SU-DHL-6 (cell line): Measurements from ENCODE around the gene ZNF536.
"Not testable (repeated sequence)": the region's sequence is repeated elsewhere in the genome, so short reads cannot be mapped to it uniquely, and the experiment has no call there.

Source experiments
- H2AFZ ChIP-seq: fragments of 200-600 bp; sonication (generic); 2 replicates; pipeline ENCODE4 v1.6.1; 2014; ENCODE audit warnings: low read depth, mild to moderate bottlenecking, moderate library complexity, mixed read lengths, antibody characterized with exemption, low read length; ENCODE audit not compliant: severe bottlenecking
- H3F3A ChIP-seq: fragments of 200-600 bp; shearing (Covaris generic); 2 replicates; pipeline ENCODE4 v1.6.0; 2016; ENCODE audit warnings: antibody characterized with exemption, mild to moderate bottlenecking; ENCODE audit not compliant: insufficient read depth
- H3K27ac ChIP-seq: fragments of 200-600 bp; sonication (generic); 2 replicates; pipeline ENCODE4 v1.5.1; 2016; ENCODE audit warnings: low read depth, mild to moderate bottlenecking, low read length, moderate library complexity, mixed read lengths
- H3K27me3 ChIP-seq: fragments of 200-600 bp; sonication (generic), shearing (Covaris generic); 2 replicates; pipeline ENCODE4 v1.6.0; 2014; ENCODE audit warnings: mild to moderate bottlenecking, low read length
- H3K36me3 ChIP-seq: fragments of 200-600 bp; sonication (generic); 2 replicates; pipeline ENCODE4 v1.6.1; 2014; ENCODE audit warnings: mild to moderate bottlenecking, low read length, mixed read lengths
- H3K4me2 ChIP-seq: fragments of 300-600, 200-600 bp; shearing (Covaris generic), sonication (generic); 2 replicates; pipeline ENCODE4 v1.6.0; 2014; ENCODE audit warnings: low read length, low read depth, mild to moderate bottlenecking; ENCODE audit not compliant: poor library complexity, severe bottlenecking
- H3K4me3 ChIP-seq: fragments of 200-600 bp; sonication (generic); 2 replicates; pipeline ENCODE4 v1.5.1; 2014; ENCODE audit warnings: antibody characterized with exemption, low read length, mild to moderate bottlenecking, mixed read lengths; ENCODE audit not compliant: insufficient read depth, poor library complexity, severe bottlenecking
- H3K79me2 ChIP-seq: fragments of 200-600 bp; sonication (generic); 2 replicates; pipeline ENCODE4 v1.6.1; 2014; ENCODE audit warnings: mild to moderate bottlenecking, low read length, moderate library complexity; ENCODE audit not compliant: insufficient read depth
- H3K9ac ChIP-seq: fragments of 200-600 bp; sonication (generic); 2 replicates; pipeline ENCODE4 v1.7.0; 2014; ENCODE audit warnings: mild to moderate bottlenecking, low read length
- H3K9me2 ChIP-seq: fragments of 200-600 bp; sonication (generic); replicated peaks from 2 replicates; pipeline ENCODE4 v1.6.1; 2014; ENCODE audit warnings: low read length; ENCODE audit not compliant: insufficient read depth
- H3K9me3 ChIP-seq: fragments of 200-600 bp; sonication (generic); 2 replicates; pipeline ENCODE4 v1.6.1; 2014; ENCODE audit warnings: low read length, mixed read lengths; ENCODE audit not compliant: insufficient read depth
- H4K20me1 ChIP-seq: fragments of 200-600 bp; sonication (generic); 2 replicates; pipeline ENCODE4 v1.6.1; 2014; ENCODE audit warnings: low read depth, mild to moderate bottlenecking, antibody characterized with exemption, low read length, moderate library complexity, mixed read lengths
- EZH2phosphoT487 ChIP-seq: fragments of 200-600 bp; sonication (generic), shearing (Covaris generic); conservative IDR thresholded peaks from 2 replicates; pipeline ENCODE4 v1.6.1; 2018; ENCODE audit warnings: mild to moderate bottlenecking, antibody characterized with exemption, low read length, moderate library complexity, mixed read lengths
- TF ChIP-seq, protein P1 (sequence below): fragments of 200-600 bp; sonication (generic); IDR thresholded peaks from one replicate; pipeline ENCODE4 v1.5.1; 2017; ENCODE audit warnings: antibody characterized with exemption, mild to moderate bottlenecking, low read length, moderate library complexity; ENCODE audit not compliant: insufficient read depth, poor library complexity, severe bottlenecking

ZNF536 gene

DNA sequence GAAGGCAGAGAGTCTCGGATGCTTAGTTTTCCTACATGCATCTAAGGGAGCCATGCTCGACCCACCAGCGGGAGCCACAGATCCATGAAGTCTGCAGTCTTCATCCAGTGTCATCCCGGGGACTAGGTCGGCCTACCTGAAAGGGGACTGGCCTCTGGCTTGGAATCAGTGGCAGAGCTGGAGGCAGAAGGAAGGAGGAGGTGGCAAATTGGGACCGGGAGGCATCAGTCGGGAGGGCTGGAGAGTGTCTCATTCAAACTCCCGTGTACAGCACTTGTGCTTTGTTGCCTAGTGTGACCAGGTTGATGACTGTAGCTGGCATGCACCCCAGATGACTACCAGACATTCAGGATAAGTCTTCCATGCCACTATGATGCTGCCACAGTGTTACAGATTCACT, 26.5 kb upstream of the ZNF536 start:
- H2AFZ ChIP-seq, result no peak overlapping the region
- H3K36me3 ChIP-seq, result no peaks in the 10 kb centered on the region
- no peaks in the 10 kb centered on the region for H4K20me1 ChIP-seq
- no peaks in the 10 kb centered on the region for H3F3A ChIP-seq
- TF ChIP-seq, protein P1, sequence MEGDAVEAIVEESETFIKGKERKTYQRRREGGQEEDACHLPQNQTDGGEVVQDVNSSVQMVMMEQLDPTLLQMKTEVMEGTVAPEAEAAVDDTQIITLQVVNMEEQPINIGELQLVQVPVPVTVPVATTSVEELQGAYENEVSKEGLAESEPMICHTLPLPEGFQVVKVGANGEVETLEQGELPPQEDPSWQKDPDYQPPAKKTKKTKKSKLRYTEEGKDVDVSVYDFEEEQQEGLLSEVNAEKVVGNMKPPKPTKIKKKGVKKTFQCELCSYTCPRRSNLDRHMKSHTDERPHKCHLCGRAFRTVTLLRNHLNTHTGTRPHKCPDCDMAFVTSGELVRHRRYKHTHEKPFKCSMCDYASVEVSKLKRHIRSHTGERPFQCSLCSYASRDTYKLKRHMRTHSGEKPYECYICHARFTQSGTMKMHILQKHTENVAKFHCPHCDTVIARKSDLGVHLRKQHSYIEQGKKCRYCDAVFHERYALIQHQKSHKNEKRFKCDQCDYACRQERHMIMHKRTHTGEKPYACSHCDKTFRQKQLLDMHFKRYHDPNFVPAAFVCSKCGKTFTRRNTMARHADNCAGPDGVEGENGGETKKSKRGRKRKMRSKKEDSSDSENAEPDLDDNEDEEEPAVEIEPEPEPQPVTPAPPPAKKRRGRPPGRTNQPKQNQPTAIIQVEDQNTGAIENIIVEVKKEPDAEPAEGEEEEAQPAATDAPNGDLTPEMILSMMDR, result no peak
- no peak for TF ChIP-seq EZH2phosphoT487
- H3K4me2 ChIP-seq, result no peak overlapping the region
- no peaks in the 10 kb centered on the region for H3K9me3 ChIP-seq
- H3K9me2 ChIP-seq, result no peaks in the 10 kb centered on the region
- no peak overlapping the region for H3K9ac ChIP-seq
- H3K4me3 ChIP-seq, result no peak overlapping the region
- H3K27ac ChIP-seq, result no peak overlapping the region
- H3K79me2 ChIP-seq, result no peaks in the 10 kb centered on the region
- H3K27me3 ChIP-seq, result no peaks in the 10 kb centered on the region

DNA sequence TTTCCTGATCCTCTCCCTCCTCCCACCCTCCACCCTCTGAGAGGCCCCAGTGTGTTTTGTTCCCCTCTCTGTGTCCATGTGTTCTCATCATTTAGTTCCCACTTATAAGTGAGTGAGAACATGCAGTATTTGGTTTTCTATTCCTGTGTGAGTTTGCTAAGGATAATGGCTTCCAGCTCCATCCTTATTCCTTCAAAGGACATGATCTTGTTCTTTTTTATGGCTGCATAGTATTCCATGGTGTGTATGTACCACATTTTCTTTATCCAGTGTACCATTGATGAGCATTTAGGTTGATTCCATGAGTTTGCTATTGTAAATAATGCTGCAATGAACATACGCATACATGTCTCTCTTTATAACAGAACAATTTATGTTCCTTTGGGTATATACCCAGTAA, 25.7 kb upstream of the ZNF536 start:
- H3K9me3 ChIP-seq, H3F3A ChIP-seq, H3K36me3 ChIP-seq, H3K9ac ChIP-seq, H2AFZ ChIP-seq, H3K27me3 ChIP-seq, H3K79me2 ChIP-seq, H3K4me2 ChIP-seq, H4K20me1 ChIP-seq, H3K27ac ChIP-seq, H3K4me3 ChIP-seq, H3K9me2 ChIP-seq: not testable (repeated sequence)

DNA sequence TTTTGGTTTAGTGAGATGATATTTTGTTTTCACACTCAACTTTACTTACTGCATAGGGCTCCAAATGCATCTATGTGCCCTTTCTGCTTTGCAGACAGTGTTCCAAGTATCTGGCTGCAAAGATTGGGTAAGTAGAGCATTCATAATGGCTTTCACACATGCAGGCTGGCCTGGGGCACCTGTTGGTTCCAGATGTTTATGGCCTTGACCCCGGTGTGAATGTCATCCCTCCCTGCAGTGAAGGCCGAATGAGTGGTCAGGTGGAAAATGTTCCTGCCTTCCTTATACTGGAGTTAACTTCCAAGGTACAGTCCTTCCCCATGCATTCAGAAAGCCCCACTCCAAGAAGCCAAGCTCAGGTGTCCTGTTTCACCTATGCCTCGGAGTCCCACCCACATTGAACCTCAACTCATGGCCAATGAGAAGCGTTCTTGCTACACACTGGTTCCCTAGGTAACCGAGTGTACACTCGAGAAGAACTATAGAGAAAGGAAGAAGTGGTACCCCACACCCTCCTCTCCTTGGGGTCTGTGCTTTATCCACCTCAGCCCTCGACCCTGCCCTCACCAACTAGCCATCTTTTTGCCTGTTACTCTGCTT, 23.0 kb upstream of the ZNF536 start:
- TF ChIP-seq, protein P1, result no peak
- TF ChIP-seq EZH2phosphoT487, result no peak
- Histone ChIP-seq H4K20me1 (no peaks in the 10 kb centered on the region), H3F3A (no peaks in the 10 kb centered on the region), H3K79me2 (no peaks in the 10 kb centered on the region), H3K9ac (no peak overlapping the region), H3K4me2 (no peak overlapping the region), H3K27ac (no peak overlapping the region), H3K9me3 (no peaks in the 10 kb centered on the region), H3K9me2 (no peaks in the 10 kb centered on the region), H3K4me3 (no peak overlapping the region), H2AFZ (no peak overlapping the region), H3K27me3 (no peaks in the 10 kb centered on the region), H3K36me3 (no peaks in the 10 kb centered on the region)

DNA sequence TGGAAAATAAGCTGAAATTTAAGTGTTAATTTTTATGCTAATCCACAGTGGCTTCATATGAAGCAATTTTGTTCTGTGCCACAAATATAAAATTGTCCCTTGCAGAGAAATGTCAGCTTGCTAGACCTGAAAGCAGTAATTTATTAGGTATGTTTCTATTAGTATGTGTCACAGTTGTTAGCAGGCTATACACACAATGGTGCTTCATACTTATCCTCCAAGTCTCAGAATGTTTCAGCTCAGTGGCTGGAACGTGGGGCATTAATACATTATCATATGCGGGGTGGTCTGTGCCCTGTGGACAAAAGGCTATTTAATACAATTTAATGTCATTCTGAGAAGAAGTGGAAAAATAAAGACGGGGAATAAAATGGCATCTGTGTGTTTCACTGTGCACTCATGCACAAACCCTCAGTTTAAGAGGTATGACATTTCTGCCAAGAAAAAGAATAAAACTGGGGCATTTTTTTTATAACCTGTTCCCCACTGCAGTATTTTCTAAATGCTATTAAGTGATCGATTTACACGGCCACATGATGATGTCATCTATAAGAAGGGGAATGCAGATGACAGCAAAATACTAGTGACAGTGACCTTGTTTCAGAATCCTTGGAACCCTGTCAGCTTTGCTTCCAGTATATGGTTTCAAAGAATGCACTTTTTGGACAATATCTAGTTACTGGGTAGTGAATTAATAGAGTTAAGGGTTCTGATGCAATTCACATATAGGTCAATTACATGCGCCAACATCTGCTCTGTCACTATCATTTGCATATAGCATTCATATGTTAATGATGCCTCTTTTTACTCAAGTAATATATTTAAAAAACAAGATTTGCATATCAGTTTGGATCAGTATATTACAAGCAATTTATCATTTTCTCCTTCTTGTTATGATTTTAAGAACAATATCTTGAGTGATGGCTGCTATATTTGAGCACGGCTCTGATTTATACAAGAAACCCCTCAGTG, 21.2 kb upstream of the ZNF536 start:
- no peak overlapping the region for H3K4me3 ChIP-seq
- no peaks in the 10 kb centered on the region for H4K20me1 ChIP-seq
- H3K9me3 ChIP-seq, result no peaks in the 10 kb centered on the region
- H3K9me2 ChIP-seq, result no peaks in the 10 kb centered on the region
- H3K36me3 ChIP-seq, result no peaks in the 10 kb centered on the region
- TF ChIP-seq, protein P1, result no peak
- TF ChIP-seq EZH2phosphoT487, result no peak
- H3K9ac ChIP-seq, result no peak overlapping the region
- no peaks in the 10 kb centered on the region for H3F3A ChIP-seq
- H3K27ac ChIP-seq, result no peak overlapping the region
- H3K79me2 ChIP-seq, result no peaks in the 10 kb centered on the region
- H2AFZ ChIP-seq, result no peak overlapping the region
- H3K27me3 ChIP-seq, result no peaks in the 10 kb centered on the region
- no peak overlapping the region for H3K4me2 ChIP-seq
